ENCODE measurements around the gene CUL7. TPM values are rescaled to one million over a fixed set of nuclear protein-coding genes. Genes with fewer than 3 reads are reported as not detected.
"Not testable (repeated sequence)": the region's sequence is repeated elsewhere in the genome, so short reads cannot be mapped to it uniquely, and the experiment has no call there.

The CUL7 gene
- total RNA-seq, 1 experiment from 2014 or later: 12.8 TPM

GRCh38 chr6:43045371-43045930, 8.2 kb downstream of the CUL7 start:
- DNase-seq (ENCODE audit: low spot score): no peak

GRCh38 chr6:43043310-43043709, 10.3 kb downstream of the CUL7 start:
- no peak for DNase-seq (ENCODE audit: low spot score)

- DNase-seq (ENCODE audit: low spot score): not testable (repeated sequence)
These were observed 12.2 kb downstream of the CUL7 start for GRCh38 chr6:43041475-43041874.

- no peak for DNase-seq (ENCODE audit: low spot score)
These were observed 13.0 kb downstream of the CUL7 start for GRCh38 chr6:43040542-43041257.

GRCh38 chr6:43038727-43039126, 14.9 kb downstream of the CUL7 start:
- DNase-seq (ENCODE audit: low spot score): no peak

GRCh38 chr6:43037706-43038105, 15.9 kb downstream of the CUL7 start:
- DNase-seq (ENCODE audit: low spot score): no peak

GRCh38 chr6:43037197-43037596, 16.5 kb downstream of the CUL7 start:
- no peak for DNase-seq (ENCODE audit: low spot score)

- DNase-seq (ENCODE audit: low spot score): no peak
These were observed 16.9 kb downstream of the CUL7 start for GRCh38 chr6:43036712-43037111.

GRCh38 chr6:43035495-43036194, 18.0 kb downstream of the CUL7 start:
- no peak for DNase-seq (ENCODE audit: low spot score)

GRCh38 chr6:43034190-43034525, 19.5 kb downstream of the CUL7 start:
- no peak for DNase-seq (ENCODE audit: low spot score)

- DNase-seq (ENCODE audit: low spot score): no peak
These were observed 20.0 kb downstream of the CUL7 start for GRCh38 chr6:43033496-43034189.

GRCh38 chr6:43032326-43032725, 21.3 kb downstream of the CUL7 start:
- no peak for DNase-seq (ENCODE audit: low spot score)

- DNase-seq (ENCODE audit: low spot score): no peak
These were observed 24.5 kb downstream of the CUL7 start for GRCh38 chr6:43029120-43029519.

GRCh38 chr6:43026365-43026764, 27.3 kb downstream of the CUL7 start:
- no peak for DNase-seq (ENCODE audit: low spot score)

GRCh38 chr6:43024436-43024835, 29.2 kb downstream of the CUL7 start:
- no peak for DNase-seq (ENCODE audit: low spot score)

GRCh38 chr6:43021270-43022047, 32.2 kb downstream of the CUL7 start, which contains the start of gene RRP36:
RRP36 (plus strand) TSS chr6:43021623; CDS start chr6:43021655, 32 bp downstream.
- peak; percentile 72 for DNase-seq (ENCODE audit: low spot score)

- no peak for DNase-seq (ENCODE audit: low spot score)
These were observed 32.8 kb downstream of the CUL7 start for GRCh38 chr6:43020847-43021246.

GRCh38 chr6:43020052-43020705, 33.5 kb downstream of the CUL7 start:
- DNase-seq (ENCODE audit: low spot score): no peak

- DNase-seq (ENCODE audit: low spot score): no peak
These were observed 34.5 kb downstream of the CUL7 start for GRCh38 chr6:43019152-43019551.

- DNase-seq (ENCODE audit: low spot score): no peak
These were observed 36.7 kb downstream of the CUL7 start for GRCh38 chr6:43016943-43017334.

Data from H4 (cell line).